Adrenal gland (tissue), 5 donors: ENCODE data around the gene SIK1.
"Not testable (repeated sequence)": the region's sequence is repeated elsewhere in the genome, so short reads cannot be mapped to it uniquely, and the experiment has no call there.

Experiments used
- POLR2A ChIP-seq, 2 donors: fragments of 450-650 bp; IDR thresholded peaks; one replicate each; pipeline ENCODE4 v1.6.1; 2017; ENCODE audit warnings: antibody characterized with exemption in 2 of 2, mild to moderate bottlenecking in 2 of 2, moderate library complexity in 1 of 2
- TF ChIP-seq, protein P1 (sequence below), 6 experiments: fragments of 450-650 bp in 4 of 6; fragments of 200-600 bp in 2 of 6; sonication (generic) in 1 of 6; IDR thresholded peaks; 1 replicate in 5 of 6; 2 replicates in 1 of 6; pipeline versions ENCODE4 v1.5.1 to v1.8.0; 2016 to 2021; ENCODE audit warnings: antibody characterized with exemption in 6 of 6, mild to moderate bottlenecking in 2 of 6, moderate library complexity in 1 of 6
- donor health status: DM: no; HTN: no; CAD: no.

DNA sequence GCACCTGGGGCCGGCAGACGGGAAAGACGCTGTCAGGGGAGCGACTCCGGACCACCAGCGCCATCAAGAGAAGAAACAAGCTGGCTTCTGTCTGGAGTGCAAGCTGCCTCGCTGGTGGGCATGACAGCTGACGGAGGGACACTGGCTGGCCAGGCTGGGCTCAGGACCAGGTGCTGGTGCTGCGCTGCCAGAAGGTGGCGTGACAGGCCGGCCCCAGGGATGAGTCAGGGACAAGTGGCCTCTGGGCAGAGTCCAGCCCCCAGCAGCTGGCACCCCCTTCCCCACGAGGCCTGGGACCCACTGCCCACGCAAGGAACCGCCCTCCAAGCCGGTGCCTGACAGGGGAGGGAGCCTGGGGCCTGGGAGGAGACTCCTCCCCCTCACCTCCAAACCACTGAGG lies 7.5 kb downstream of the SIK1 start:
- TF ChIP-seq POLR2A (IDR thresholded peaks at IDR 0.05), result not testable (repeated sequence)
- TF ChIP-seq, protein P1, sequence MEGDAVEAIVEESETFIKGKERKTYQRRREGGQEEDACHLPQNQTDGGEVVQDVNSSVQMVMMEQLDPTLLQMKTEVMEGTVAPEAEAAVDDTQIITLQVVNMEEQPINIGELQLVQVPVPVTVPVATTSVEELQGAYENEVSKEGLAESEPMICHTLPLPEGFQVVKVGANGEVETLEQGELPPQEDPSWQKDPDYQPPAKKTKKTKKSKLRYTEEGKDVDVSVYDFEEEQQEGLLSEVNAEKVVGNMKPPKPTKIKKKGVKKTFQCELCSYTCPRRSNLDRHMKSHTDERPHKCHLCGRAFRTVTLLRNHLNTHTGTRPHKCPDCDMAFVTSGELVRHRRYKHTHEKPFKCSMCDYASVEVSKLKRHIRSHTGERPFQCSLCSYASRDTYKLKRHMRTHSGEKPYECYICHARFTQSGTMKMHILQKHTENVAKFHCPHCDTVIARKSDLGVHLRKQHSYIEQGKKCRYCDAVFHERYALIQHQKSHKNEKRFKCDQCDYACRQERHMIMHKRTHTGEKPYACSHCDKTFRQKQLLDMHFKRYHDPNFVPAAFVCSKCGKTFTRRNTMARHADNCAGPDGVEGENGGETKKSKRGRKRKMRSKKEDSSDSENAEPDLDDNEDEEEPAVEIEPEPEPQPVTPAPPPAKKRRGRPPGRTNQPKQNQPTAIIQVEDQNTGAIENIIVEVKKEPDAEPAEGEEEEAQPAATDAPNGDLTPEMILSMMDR (IDR thresholded peaks at IDR 0.05), result not testable (repeated sequence)
